ENCODE results near the gene CDK14.

GRCh38 chr7:90755041-90755440 lies 158.9 kb downstream of the CDK14 start:
- TF ChIP-seq CTCF (conservative IDR thresholded peaks at IDR 0.05) (no peak), EZH2 (IDR thresholded peaks at IDR 0.05; ENCODE audit: low read depth) (no peak)
